T-helper 1 cell treated with Interleukin-12 subunit alpha and Interleukin-12 subunit beta and Interleukin-4 antibody, amounts not matched to agents 30 μg/mL and 1 μg/mL, for 36 hours (primary cell): ENCODE measurements around the gene SCUBE3.
A peak's percentile ranks its signal among the peaks of the same experiment; 100 is the strongest.

Source experiments
- H3K27ac Mint-ChIP-seq: one replicate; pipeline ENCODE4 v1.8.0; 2021; ENCODE audit warnings: mild to moderate bottlenecking, mixed read lengths
- H3K27me3 Mint-ChIP-seq: one replicate; pipeline ENCODE4 v1.8.0; 2021; ENCODE audit warnings: low read depth, mixed read lengths
- H3K36me3 Mint-ChIP-seq: one replicate; pipeline ENCODE4 v1.8.0; 2021; ENCODE audit warnings: low read depth, mixed read lengths
- H3K4me1 Mint-ChIP-seq: one replicate; pipeline ENCODE4 v1.8.0; 2021; ENCODE audit warnings: low read depth, mixed read lengths
- H3K4me3 Mint-ChIP-seq: one replicate; pipeline ENCODE4 v1.8.0; 2021; ENCODE audit warnings: mild to moderate bottlenecking, moderate library complexity, mixed read lengths
- H3K9me3 Mint-ChIP-seq: one replicate; pipeline ENCODE4 v1.8.0; 2021; ENCODE audit warnings: mixed read lengths

SCUBE3 gene

DNA sequence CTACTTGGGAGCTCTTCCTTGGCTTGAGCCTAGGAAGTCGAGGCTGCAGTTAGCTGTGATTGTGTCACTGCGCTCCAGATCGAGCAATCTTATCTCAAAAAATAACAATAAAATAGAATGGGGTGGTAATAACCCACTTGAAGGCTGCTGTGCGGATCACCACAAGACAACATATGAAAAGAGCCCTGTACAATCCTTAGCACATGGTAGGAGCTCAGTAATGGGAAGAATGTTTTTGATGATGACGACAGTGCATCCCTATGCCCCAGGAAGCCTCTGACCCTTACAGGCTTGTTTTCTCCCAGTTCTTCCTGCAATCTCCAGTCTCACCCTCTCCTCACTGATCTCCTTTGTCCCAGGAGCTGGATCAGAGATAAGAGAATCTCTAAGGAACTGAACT is 15.5 kb downstream of the SCUBE3 start:
- no peaks in the 10 kb centered on the region for H3K9me3 Mint-ChIP-seq
- no peaks in the 10 kb centered on the region for H3K36me3 Mint-ChIP-seq
- H3K27me3 Mint-ChIP-seq: peaks cover 7% of the 10 kb centered on the region
- no peaks in the 10 kb centered on the region for H3K4me1 Mint-ChIP-seq
- no peak overlapping the region for H3K27ac Mint-ChIP-seq
- H3K4me3 Mint-ChIP-seq: no peak overlapping the region

DNA sequence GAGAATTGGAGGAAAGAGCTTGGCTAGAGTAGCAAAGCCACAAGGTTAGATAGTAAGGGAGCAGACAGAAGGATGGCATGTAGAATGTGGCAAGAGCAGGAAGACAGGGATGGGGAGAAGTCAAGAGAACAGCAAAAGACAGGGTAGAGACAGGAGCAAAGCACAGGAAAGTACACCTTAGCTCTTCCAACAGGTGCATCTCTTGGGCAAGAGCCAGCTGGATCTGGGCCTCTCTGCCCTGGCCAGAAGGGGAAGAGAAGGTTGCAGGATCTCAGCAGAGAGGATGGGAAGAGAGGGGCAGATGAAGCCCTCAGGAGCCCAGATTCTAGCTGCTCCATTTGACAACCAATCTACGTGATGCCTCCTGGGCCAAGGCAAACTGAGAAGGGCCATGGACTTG is 16.7 kb downstream of the SCUBE3 start:
- no peaks in the 10 kb centered on the region for H3K36me3 Mint-ChIP-seq
- H3K27me3 Mint-ChIP-seq: peaks cover 4% of the 10 kb centered on the region
- H3K4me1 Mint-ChIP-seq: no peaks in the 10 kb centered on the region
- H3K9me3 Mint-ChIP-seq: no peaks in the 10 kb centered on the region
- H3K4me3 Mint-ChIP-seq: no peak overlapping the region
- no peak overlapping the region for H3K27ac Mint-ChIP-seq

GRCh38 chr6:35230950-35231349 is 17.2 kb downstream of the SCUBE3 start:
- H3K27me3 Mint-ChIP-seq: peaks cover 2% of the 10 kb centered on the region
- H3K4me3 Mint-ChIP-seq: no peak overlapping the region
- H3K27ac Mint-ChIP-seq: no peak overlapping the region
- no peaks in the 10 kb centered on the region for H3K36me3 Mint-ChIP-seq
- H3K4me1 Mint-ChIP-seq: no peaks in the 10 kb centered on the region
- no peaks in the 10 kb centered on the region for H3K9me3 Mint-ChIP-seq

DNA sequence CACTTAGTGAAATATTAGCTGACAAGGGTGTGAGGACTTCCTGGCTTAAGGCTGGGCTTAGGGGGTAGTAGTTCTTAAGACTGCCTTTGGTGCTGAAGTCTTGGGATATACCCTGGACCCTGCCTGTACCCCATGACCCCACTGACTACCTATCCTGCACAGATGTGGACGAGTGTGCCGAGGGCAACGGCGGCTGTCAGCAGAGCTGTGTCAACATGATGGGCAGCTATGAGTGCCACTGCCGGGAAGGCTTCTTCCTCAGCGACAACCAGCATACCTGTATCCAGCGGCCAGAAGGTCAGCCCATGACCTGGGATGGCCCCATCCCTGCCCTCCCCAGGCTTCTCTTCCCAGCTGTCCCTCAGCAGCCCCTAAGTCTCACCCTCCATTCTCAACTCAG is 17.8 kb downstream of the SCUBE3 start:
- Mint-ChIP-seq H3K27ac (no peak overlapping the region), H3K4me1 (no peaks in the 10 kb centered on the region), H3K9me3 (no peaks in the 10 kb centered on the region), H3K36me3 (no peaks in the 10 kb centered on the region), H3K4me3 (no peak overlapping the region), H3K27me3 (no peaks in the 10 kb centered on the region)

DNA sequence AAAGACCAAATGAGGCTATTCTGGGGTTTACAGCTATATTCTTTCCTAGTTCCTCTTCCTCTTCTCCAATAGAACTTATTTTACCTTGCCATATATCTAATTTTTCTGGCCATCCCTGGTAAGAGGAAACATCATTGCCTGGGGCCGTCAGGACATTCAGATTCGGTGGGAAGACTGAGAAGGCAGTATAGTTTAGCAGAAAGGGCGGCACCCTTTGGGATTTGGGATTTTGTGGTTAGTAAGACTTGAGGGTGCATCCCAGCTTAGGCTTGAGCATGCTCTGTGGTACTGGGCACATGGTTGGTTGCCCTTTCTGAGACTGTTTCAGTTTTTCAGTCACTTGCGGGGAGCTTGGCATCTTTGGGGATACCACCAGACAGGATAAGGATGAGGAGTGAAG is 21.1 kb downstream of the SCUBE3 start:
- H3K9me3 Mint-ChIP-seq: no peaks in the 10 kb centered on the region
- H3K27ac Mint-ChIP-seq: no peak overlapping the region

DNA sequence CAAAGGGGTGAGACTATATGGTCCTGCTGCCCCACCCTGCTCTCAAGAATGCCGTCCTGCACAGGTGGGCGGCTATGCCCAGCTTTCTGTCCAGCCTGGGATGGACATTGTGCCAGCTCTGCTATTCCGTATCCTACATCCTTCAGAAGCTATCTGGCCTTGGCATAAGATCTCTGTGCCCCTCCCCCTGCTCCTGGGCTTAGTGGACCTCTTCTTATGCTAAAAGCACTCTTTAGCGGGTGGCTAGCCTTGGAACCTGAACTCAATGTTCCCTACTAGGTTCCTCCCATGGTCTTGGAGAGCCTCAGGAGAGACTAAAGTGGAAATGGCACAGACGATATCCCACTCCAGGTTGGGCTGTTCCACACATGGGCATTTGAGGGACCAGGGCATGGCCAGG is 22.5 kb downstream of the SCUBE3 start:
- peaks cover 2% of the 10 kb centered on the region for H3K4me1 Mint-ChIP-seq
- no peaks in the 10 kb centered on the region for H3K9me3 Mint-ChIP-seq
- no peaks in the 10 kb centered on the region for H3K27me3 Mint-ChIP-seq
- no peaks in the 10 kb centered on the region for H3K36me3 Mint-ChIP-seq
- no peak overlapping the region for H3K4me3 Mint-ChIP-seq
- H3K27ac Mint-ChIP-seq: no peak overlapping the region

More for the DNA sequence above, 21.1 kb downstream of the SCUBE3 start:
- no peak overlapping the region for H3K4me3 Mint-ChIP-seq
- no peaks in the 10 kb centered on the region for H3K27me3 Mint-ChIP-seq
- H3K4me1 Mint-ChIP-seq: no peaks in the 10 kb centered on the region
- no peaks in the 10 kb centered on the region for H3K36me3 Mint-ChIP-seq

- Mint-ChIP-seq H3K27ac (no peak overlapping the region), H3K27me3 (no peaks in the 10 kb centered on the region), H3K4me1 (peaks cover 2% of the 10 kb centered on the region), H3K9me3 (no peaks in the 10 kb centered on the region), H3K4me3 (no peak overlapping the region), H3K36me3 (no peaks in the 10 kb centered on the region)
Measured at GRCh38 chr6:35237476-35237875, 23.7 kb downstream of the SCUBE3 start.

DNA sequence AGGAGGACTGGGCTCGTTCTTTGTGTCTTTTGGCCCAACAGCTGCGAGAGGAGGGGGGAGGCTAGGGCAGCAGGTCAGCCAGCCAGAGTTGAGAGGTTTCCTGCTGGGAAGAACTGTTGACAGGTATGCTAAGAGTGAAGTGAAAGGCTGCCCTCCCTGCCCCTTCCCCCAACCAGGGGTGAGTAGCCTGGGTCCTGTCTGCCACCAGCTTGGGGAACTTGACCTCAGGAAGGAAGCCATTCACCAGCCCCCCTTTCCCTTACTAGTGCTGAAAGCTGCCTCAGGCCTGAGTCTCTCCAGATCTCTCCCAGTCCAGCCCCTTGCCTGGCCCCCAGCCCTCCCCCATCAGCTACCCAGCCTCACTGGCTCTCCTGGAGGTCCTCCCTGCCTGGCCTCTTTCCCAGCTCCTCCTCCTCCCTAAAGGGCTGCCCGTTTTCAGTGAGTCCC is 25.1 kb downstream of the SCUBE3 start:
- H3K36me3 Mint-ChIP-seq: no peaks in the 10 kb centered on the region
- no peaks in the 10 kb centered on the region for H3K27me3 Mint-ChIP-seq
- H3K9me3 Mint-ChIP-seq: no peaks in the 10 kb centered on the region
- no peak overlapping the region for H3K27ac Mint-ChIP-seq
- peaks cover 2% of the 10 kb centered on the region for H3K4me1 Mint-ChIP-seq
- no peak overlapping the region for H3K4me3 Mint-ChIP-seq

- Mint-ChIP-seq H3K9me3 (no peaks in the 10 kb centered on the region), H3K4me3 (no peak overlapping the region), H3K27ac (no peak overlapping the region), H3K36me3 (no peaks in the 10 kb centered on the region), H3K4me1 (peaks cover 2% of the 10 kb centered on the region), H3K27me3 (no peaks in the 10 kb centered on the region)
Measured at GRCh38 chr6:35239581-35239980, 25.8 kb downstream of the SCUBE3 start.

DNA sequence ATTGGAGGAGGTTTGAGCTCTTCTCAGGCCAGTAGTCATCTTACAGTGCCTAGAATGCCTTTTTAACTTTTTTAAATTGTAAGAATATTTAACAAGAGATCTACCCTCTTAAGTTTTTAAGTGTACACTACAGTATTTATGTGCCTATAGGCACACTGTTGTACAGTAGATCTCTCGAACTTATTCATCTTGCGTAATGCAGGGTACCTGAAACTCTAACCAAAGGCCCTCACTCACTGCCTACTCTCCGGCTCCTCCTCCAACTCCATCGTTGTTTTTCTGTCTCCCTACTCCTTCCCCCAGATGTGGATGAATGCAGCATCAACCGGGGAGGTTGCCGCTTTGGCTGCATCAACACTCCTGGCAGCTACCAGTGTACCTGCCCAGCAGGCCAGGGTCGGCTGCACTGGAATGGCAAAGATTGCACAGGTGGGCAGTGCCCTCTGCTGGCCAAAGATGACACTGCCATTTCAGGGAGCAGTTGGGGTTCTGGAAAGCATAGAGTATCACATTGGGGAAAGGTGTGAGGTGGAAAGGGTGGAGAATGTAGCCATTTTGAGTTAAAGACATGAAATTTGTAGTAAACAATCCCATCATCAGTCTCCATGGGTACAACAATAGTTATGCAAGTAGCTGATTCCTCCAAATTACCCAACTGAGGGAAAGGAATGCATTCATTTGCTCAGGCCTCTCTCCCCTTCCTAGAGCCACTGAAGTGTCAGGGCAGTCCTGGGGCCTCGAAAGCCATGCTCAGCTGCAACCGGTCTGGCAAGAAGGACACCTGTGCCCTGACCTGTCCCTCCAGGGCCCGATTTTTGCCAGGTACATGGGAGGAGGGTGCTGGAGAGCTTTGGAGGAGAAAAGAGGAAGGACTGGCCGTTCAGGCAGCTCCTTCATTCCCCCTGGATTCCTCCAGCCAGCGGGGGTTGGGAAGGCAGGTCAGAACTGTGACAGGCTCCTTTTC is 27.4 kb downstream of the SCUBE3 start:
- H3K4me3 Mint-ChIP-seq: no peak overlapping the region
- no peaks in the 10 kb centered on the region for H3K36me3 Mint-ChIP-seq
- H3K9me3 Mint-ChIP-seq: no peaks in the 10 kb centered on the region
- H3K27ac Mint-ChIP-seq: no peak overlapping the region
- no peaks in the 10 kb centered on the region for H3K27me3 Mint-ChIP-seq
- peaks cover 3% of the 10 kb centered on the region for H3K4me1 Mint-ChIP-seq

GRCh38 chr6:35242486-35242885 is 28.7 kb downstream of the SCUBE3 start:
- Mint-ChIP-seq H3K36me3 (no peaks in the 10 kb centered on the region), H3K9me3 (no peaks in the 10 kb centered on the region), H3K27me3 (no peaks in the 10 kb centered on the region), H3K27ac (no peak overlapping the region), H3K4me1 (peaks cover 3% of the 10 kb centered on the region), H3K4me3 (no peak overlapping the region)

GRCh38 chr6:35242906-35243305 is 29.1 kb downstream of the SCUBE3 start:
- H3K27ac Mint-ChIP-seq: no peak overlapping the region
- H3K4me3 Mint-ChIP-seq: no peak overlapping the region
- H3K36me3 Mint-ChIP-seq: no peaks in the 10 kb centered on the region
- H3K9me3 Mint-ChIP-seq: no peaks in the 10 kb centered on the region
- H3K27me3 Mint-ChIP-seq: no peaks in the 10 kb centered on the region
- peaks cover 8% of the 10 kb centered on the region for H3K4me1 Mint-ChIP-seq

GRCh38 chr6:35243386-35243958 is 29.7 kb downstream of the SCUBE3 start:
- peaks cover 12% of the 10 kb centered on the region for H3K4me1 Mint-ChIP-seq
- no peaks in the 10 kb centered on the region for H3K27me3 Mint-ChIP-seq
- no peak overlapping the region for H3K27ac Mint-ChIP-seq
- H3K36me3 Mint-ChIP-seq: no peaks in the 10 kb centered on the region
- no peak overlapping the region for H3K4me3 Mint-ChIP-seq
- no peaks in the 10 kb centered on the region for H3K9me3 Mint-ChIP-seq

- Mint-ChIP-seq H3K36me3 (no peaks in the 10 kb centered on the region), H3K4me1 (peaks cover 17% of the 10 kb centered on the region), H3K27ac (no peak overlapping the region), H3K9me3 (no peaks in the 10 kb centered on the region), H3K4me3 (no peak overlapping the region), H3K27me3 (no peaks in the 10 kb centered on the region)
Measured at GRCh38 chr6:35244551-35244950, 30.8 kb downstream of the SCUBE3 start.

DNA sequence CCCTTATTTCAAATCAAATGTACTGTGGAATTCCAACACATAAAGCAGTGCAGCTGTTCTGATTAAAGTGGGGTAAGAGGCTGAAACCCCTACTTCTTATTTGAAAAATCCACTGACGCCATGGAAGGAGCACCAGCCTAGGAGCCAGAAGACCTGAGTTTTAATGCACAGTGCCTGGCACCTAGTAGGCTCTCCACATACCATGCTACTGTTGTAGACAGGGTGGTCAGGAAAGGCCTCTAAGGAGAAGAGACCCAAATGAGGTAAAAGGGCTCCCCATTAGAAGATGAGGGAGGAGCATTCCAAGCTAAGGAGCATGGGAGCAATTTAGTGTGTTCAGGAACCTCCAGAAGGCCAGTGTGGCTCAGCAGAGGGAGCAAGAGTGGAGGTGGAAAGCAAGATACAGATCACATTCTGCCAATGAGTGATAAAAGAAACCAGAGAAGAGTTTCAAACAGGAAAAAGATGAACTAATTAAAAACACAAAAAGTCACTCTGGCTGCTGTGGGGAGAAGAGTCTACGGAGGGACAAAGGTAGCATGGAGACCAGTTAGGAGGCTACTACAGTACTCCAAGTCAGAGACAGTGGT is 34.0 kb downstream of the SCUBE3 start:
- H3K9me3 Mint-ChIP-seq: no peaks in the 10 kb centered on the region
- H3K27me3 Mint-ChIP-seq: no peaks in the 10 kb centered on the region
- peaks cover 15% of the 10 kb centered on the region for H3K4me1 Mint-ChIP-seq
- H3K36me3 Mint-ChIP-seq: no peaks in the 10 kb centered on the region
- H3K27ac Mint-ChIP-seq: peak overlapping the region; percentile 28
- H3K4me3 Mint-ChIP-seq: peak overlapping the region; percentile 17
